Femur (tissue), 1 donor: Measurements from ENCODE around the gene PIPOX.
"Not testable (repeated sequence)": the region's sequence is repeated elsewhere in the genome, so short reads cannot be mapped to it uniquely, and the experiment has no call there.

ENCODE experiments used
- DNase-seq: peaks from one replicate; pipeline ENCODE4 v3.0.0-alpha.2; 2017

The PIPOX gene

DNA sequence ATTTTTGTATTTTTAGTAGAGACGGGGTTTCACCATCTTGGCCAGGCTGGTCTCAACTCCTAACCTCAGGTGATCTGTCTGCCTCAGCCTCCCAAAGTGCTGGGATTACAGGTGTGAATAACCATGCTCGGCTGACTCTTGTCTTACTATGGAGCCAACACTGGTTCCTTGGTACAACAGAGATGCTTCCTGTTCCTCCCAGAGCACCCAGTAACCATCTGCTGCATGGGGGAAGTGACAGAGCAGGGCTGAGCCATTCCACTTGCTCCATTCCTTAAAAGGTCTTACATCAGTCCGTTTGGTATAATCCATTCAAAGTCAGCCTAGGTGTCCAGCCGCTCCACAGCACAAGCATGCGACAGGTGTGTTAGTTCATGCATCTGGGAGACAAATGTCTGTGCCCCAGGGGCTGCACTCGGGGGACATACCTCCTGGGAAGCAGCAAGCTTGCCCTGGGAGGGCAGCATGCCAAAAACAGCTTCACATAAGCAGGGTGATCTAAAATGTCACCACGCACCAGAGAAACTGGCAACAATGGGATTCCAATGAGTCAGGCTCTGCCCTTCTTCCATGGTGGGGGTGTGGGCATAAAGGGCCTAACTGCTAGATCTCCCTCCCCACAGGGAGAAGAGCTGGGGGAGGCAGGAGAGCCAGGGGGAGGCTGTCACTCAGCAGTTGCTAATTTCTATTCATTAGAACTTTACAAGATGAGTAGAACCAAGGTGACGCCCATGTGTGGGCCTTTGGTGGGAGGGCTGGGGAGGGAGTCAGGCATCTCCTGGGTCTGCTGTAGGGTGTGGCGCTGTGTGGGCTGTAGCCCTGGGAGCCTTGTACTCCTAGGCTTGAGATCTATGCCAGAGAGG lies 35.5 kb downstream of the PIPOX start:
- no peak for DNase-seq

DNA sequence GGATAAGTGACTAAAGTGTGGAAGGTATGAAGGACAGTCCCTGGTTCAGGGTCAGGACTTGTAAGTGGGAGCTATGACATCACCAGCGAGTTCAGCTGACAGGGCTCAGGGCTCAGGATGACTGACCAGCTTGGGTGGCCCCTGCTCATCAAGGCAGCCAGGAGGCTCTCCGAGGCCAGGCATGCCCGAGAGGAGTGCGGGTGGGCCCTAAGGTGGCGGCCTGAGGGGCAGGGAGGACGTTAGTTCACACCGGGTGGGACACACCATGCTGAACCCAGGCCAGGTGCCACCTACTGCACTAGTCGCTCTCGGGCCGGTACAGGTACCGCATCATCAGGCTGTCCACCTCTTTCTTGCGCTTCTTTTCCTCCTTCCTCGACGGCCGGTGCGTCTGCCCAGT lies 36.5 kb downstream of the PIPOX start:
- DNase-seq, result no peak

DNA sequence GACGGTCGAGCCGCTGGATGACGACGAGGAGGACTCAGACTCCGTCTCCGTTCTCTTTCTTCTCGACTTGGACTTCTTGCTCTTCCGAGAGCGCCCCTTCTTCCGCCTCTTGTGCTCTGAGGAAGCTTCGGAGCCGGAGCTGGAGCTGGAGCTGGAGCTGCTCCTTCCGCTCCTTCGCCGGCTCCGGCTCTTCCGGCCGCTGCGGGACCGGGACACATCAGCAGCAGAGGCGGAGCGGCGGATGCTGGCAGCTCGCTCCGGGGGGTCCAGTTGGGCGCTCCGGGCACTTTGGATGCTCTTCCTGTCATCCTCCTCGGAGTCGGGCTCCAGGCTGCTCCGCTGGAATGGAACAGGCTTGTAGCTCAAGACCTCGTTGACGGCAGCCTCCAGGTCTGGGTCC lies 36.9 kb downstream of the PIPOX start:
- no peak for DNase-seq

DNA sequence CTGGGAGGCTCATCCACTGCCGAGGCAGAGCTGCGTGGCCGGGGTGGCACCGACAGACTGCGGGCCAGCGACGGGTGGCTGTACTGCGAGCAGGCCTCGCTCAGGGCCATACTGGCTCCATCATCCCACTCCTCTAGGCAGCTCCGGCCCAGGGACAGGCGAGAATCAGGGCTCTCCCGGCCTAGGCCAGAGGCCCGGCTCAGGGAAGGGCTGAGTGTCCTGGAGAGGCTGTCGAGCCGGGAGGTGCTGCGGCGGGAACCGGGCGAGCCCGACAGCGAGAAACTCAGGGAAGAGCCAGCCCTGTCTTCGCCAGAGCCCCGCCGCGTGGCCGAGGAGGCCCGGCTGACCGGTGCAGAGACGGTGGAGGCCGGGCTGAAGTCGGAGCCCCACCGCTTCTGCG lies 37.4 kb downstream of the PIPOX start:
- no peak for DNase-seq

DNA sequence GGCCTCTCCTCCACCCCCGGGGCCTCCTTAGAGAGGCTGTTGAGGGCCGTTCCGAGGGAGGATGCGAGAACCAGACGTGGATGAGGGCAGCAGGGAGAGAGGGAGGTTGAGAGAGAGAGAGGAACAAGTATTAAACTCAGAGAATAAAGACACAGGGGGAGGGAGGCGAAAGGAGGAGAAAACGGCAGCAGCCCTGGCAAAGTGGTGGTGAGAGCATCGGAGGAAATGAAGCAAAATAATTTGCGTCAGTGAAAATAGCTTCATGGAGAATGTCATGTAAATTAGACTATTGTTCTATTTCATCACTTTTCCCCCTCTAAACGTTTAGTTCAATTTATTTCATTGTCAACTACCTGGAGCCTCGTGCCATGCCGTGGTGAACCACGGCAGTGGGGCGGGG lies 38.0 kb downstream of the PIPOX start:
- DNase-seq, result no peak

DNA sequence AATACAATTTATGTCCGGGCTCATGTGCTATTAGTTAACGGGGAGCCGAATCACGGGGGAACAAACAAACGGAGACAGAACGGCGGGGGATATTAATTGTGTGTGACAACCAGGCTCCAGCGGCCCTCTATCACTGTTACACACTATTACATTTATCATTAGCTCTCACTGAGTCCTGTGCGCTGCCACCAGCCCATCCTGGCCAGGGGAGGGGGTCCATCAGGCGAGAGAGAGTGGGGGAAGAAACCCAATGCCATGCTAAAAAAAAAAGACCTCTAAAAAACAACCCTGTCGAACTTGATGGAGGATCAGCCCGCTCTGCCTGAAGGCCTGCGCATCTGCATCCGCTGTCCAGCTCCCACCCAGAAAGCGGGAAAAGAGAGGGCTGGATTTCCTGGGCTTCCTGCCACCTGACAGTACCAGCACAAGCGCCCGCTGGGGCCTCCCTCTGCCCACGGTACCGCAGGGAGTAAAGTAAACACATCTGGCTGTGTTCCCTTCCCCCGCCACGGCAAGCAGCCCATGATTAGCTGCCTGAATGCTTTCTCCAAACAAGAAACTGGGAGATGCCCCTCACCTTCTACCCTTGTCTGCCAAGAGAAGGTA lies 41.7 kb downstream of the PIPOX start:
- DNase-seq, result peak; percentile 49

DNA sequence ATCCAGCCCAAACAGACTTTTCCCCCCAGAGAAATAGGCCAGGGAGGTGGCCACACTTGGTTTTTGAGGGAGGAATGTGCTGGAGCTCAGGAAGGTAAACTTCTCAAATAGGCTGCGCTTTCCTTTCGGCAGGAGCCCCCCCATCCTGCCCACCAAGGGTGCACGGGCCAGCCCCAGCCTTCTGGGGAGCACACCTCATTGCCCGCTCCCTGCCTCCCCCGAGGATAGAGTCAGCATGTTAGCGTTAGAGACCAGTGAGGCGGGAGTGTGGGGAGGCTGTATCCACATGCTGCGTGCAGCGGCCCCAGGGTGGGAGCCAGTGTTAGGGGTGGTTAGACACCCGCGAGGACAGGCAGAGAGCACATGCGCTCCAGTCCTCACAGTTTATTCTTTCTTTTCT lies 42.3 kb downstream of the PIPOX start:
- DNase-seq, result no peak

DNA sequence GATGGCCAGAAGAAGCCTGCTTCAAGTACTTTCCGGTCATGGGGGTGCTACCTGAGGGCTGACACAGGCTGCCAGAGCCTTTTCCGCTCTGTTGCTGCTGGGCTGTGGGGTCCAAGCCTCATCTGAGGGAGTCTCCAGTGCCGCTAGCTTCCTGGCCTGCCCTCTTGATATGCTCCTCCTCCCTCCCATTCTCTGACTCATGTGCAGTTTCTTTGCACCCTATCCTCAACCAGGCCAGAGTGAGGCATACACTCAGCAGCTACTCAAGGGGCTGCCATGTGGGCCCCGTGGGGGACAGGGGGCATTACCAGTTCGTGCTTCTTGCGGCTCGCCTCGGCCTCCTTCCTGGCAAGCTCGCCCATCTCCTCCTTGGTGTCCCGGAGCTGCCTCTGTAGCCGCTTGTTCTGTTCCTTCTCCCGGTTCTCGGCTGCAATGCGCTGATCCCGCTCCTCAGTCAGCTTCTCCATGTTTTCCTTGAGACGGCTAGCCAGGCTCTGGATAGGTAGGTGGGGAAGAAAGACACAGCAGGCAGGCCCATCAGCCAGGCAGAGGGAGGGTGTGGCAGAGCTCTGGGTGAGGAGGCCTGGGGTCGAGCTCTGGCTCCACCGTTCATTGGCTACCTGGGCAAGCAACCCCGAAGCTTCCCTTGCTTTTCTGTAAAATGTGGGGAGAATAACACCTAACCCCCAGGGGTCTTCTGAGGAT lies 43.8 kb downstream of the PIPOX start:
- no peak for DNase-seq

DNA sequence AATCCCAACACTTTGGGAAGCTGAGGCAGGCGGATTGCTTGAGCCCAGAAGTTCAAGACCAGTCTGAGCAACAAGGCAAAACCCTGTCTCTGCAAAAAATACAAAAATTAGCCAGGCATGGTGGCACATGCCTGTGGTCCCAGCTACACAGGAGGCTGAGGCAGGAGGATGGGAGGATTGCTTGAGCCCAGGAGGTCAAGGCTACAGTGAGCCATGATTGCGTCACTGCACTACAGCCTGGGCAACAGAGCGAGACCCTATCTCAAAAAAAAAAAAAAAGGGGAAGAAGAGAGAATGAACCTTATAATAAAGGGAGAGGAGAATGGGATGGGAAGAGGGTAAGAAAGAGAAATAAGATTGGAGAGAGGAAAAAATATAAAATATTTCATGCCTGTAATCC lies 45.8 kb downstream of the PIPOX start:
- not testable (repeated sequence) for DNase-seq

DNA sequence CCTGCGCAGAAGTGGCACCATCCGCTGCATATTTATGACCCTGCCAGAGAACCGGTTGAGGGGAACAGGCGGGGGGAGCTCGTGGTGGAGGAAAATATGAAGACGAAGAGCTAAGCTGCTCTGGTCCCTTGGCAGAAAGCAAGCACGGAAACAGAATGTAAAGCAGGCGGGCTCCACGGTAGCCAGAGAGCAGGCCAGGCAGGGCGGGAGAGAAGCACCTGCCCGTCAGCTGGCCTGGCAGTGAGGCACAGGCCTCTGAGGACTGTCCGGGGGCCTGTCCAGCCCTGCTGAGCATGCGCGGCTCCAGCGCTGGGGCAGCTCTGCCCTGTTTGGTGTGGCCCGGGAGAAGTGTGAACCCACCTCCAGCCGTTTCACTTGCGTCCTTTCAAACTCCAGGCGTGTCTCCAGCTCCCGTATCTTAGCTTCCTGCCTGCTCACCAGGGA lies 46.7 kb downstream of the PIPOX start:
- DNase-seq, result peak; percentile 76

DNA sequence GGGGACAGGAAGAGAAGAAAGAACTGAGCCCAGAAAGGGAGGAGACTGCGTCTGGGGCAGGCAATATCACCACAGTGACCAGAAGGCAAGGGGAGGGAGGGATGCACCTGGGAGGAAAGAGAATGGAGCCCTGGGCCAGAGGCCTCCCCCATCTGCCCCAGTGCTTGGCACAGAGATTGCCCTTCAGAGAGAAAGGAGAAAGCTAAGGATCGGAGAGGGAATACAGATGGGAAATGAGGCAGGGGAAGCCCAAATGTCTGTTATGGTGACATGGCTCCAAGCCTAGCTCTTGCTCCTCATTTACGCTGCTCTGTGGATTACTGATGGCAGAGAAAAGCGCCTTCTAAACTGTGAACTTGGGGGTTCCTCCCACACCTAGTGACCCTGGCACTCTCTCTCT lies 47.2 kb downstream of the PIPOX start:
- DNase-seq, result no peak

DNA sequence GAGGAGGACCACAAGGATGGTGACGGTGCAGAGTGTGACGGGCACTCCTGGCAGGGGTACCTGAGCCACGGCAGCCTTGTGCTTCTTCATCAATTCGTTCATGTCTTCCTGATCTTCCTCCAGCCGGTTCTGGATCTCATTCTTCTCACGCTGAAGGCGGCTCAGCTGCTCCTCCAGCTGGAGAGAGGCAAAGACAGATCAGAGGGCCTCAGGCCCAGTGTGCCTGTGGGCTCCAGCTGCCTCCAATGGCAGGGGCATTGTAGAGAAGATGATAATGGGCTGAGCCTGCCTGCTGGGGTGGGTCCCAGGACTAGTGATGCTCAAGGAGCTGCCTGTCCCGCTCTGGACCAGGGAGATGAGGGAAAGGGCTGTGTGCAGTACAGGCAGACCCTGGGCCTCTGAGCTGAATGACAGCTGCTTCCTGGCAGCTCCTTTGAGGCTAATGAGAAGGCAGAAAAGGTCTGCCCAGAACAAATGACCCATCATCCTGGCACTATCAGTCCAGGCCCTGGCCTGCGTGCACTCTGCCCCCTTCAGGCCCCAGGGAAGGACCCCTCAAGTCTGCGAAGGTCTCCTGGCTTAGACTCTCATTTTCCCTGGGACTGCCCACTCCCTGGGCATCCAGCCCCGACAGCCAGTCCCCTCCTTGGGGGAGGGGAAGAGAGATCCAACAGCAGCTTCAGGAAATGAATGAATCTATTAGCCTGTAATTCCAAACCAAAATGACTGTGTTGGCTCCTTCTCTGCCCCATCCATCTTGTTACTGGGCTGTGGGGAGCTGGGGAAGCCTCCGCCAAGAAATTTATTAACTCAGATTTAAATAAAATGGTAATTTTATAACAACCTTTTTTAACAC lies 48.0 kb downstream of the PIPOX start:
- DNase-seq, result no peak

DNA sequence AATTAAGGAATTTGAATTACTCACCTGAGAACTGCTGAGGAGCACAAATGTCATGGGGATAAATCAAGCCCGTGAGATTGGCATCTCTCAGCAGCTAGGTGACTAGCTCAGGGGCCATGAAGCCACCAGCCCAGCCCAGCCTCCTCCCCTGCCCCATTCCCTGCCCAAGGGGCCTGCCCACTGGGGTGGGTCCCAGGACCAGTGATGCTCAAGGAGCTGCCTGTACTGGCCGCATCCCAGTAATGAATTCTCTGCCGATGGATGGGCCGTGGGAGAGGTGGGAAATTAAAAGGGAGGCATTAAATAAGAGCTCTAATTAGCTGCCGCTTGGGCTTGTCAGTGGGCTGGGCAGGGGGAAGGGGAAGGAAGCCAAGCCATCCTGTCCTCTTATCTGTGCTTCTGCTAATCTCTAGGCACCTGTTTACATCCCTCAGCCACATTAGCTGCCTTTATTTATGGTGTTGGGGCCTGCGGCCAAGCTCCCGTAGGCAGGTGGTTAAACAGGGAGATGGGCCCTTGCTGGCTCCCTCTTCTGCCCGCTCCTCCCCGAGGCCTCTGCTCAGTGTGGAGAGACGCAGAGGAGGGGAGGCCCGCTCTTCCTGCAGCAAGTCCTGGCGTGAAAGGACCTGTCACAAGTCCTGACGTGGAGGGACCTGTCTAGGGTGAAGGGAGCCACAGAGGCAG lies 48.8 kb downstream of the PIPOX start:
- peak; percentile 43 for DNase-seq

DNA sequence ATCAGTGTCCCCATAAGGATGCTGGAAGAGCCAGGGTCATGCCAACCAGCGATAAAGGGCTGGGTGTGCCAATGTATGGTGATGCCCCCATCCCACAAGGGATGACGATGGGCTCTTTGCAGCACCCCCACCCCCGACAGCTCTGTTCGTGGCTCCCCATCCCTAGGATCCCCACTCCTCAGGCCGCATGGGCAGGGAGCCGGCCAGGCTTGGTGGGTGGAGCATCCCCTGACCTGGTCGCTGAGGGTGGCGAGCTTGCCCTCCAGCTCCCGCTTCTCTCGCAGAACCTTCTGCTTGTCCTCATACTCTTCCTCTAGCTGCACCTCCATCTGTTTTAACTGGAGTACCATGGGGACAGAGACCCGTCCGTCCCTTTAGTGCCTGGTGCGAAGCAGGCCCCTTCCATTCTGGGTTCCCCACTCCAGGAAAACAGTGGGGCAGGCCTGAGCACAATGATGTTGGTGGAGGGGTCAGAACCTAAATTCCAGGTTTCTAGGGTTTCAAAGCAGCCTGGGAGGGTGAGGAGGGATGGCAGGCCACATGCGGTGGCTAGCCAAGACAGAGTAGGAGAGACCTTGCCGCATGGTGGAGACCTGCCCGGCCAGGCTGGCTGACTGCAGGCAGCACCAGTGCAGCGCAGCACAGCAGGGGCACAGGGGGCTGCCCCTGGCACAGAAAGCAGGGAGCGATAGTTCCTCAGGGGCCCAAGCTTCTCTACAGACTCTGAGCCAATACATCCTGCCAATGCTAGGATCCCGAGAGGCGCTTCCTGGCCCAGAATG lies 50.3 kb downstream of the PIPOX start:
- DNase-seq, result no peak

DNA sequence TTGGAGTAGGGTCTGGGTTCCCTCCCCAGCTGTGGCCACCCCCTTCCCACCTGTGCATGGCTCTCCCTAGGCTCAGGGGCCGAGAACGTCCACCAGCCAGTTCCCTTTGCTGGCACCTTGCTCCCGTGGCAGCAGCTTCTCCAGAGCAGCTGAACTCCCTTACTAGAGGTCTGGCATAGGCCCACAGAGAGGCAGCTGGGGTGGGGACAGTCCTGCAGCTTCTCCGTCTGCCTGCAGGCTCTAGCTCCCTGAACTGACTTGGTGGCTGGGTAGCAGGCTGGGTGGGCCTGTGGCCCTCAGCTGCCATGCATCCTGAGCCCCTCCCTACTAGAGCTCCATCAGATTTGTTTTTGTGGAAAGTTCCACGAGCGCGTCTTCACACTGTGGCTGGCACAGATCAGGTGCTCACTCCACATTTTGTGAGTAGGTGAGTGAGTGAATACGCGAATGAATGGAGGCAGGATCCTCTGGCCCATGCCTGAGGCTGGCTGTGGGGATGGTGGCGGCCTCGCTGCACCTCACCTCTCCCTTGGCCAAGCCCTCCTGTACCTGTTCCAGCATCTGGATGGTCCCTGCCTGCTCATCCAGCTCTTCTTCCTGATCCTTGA lies 51.3 kb downstream of the PIPOX start:
- DNase-seq, result no peak

DNA sequence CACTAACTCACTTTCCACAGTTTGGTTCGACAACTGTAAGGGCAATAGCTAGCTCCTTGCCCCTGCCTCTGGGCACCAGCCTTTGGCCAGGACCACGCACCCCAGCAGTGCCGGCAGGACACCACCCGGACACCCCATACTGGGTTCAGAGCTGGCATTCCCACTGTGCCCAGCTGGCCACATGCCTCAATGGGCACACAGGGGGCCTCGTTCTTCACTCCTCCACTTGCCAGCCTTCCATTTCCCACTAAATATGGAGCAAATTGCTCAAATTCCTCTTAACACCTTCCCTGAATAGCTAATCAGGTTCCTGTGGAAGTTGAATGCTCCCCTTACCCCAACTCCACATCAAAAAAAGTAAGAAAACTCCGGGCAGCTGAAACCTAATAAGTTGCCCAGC lies 52.5 kb downstream of the PIPOX start:
- DNase-seq, result no peak

DNA sequence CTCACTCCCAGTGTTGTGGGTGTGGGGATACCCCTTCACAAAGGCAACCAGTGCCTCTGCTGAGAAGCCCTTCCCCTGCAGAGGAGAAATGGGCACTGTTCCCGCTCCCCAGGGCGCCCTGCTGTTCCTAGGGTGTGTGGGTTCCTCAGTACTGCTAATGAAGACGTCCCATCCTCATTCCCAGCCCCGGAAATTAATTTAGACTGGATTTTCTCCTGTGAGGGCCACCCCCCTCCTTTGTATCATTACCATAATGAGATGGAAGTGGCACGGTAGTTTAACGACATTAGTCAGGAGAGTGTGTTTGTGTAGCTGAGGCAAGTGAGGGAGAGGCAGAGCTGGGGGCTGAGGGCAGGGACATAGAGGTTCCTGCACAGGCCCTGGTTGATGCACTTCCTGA lies 53.2 kb downstream of the PIPOX start:
- no peak for DNase-seq

DNA sequence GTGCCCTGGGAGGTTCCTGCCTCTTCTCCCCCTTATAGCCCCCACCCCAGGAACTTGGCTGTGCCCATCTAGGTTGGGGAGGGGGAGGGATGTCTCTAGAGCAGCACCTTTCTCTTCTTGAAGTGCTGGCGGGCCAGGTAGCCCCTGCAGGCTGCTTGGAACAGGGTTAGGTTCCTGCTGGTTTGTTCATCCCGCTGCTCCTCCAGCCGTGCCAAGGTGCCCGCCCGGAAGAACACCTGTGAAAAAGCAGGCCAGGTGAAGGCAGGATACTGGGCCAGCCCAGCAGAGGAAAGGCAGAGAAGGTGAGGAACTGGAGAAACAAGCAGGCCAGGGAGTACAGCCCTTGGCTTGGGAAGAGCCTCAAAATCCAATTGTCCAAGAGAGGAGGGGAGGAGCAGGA lies 56.6 kb downstream of the PIPOX start:
- no peak for DNase-seq

DNA sequence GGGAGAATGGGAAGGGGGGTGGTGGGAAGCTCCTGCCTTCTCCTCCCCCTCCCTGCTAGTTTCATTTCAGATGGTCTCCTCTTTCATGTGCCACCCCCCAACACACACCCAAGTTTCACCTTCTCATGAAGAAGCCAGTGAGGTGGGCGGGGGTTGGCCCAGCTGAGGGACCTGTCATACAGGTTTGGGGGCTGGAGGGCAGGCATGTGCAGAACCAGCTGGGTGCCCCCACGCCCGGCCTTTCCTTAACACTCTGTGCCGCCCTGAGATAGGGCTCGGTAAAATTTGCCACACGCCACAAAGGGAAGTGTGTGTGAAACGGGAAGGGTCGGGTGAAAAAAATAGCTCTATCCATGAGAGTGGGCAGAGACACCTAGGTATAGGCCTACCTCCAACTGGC lies 57.4 kb downstream of the PIPOX start:
- DNase-seq, result no peak

DNA sequence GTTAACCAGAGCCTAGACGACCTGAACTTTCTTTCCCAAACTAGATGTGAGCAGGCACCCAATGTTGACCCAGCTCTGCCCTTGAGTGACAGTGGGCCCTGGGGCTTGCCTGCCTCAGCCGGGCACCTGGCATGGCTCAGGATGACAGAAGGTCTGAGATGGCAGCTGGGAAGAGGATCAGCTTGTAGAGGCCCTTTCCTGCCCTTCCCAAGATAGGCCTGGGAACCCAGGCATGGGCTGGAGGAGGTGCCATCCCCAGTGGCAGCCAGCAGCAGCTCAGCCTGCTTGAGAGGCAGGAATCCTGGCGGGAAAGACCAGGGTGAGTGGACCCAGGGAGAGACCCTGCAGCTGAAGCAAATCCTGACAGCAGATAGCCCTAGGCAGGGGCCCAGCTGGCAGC lies 59.1 kb downstream of the PIPOX start:
- DNase-seq, result peak; percentile 43

DNA sequence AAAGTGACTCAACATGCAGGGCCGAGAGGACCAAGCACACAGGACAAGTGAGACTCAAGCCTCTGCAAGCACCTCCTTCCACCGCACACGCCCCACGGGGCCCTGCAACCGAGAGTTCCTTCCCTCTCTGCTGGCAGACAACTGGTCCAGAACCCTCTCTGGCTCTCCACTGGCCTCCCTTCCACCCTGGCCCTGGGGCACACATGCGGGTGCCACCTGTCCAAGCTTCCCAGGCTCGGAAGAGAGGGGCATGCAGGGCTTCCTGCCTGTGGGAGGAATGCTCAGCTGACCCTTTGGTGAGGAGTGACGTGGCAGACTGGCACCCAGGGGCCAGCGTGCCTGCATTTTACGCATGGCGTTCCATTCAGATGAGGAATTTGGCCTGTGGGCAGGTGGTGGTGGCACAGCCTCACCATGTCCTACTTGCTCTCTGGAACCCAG lies 59.8 kb downstream of the PIPOX start:
- DNase-seq, result peak; percentile 51
